Neural crest cell (in vitro differentiated cells): Measurements from ENCODE around the gene FIBCD1. TPM values are rescaled to one million over a fixed set of nuclear protein-coding genes. Genes with fewer than 3 reads are reported as not detected.

Experiments used
- DNase-seq: peaks from one replicate; pipeline ENCODE4 v3.0.0; 2021; ENCODE audit warnings: low read depth, mixed read lengths, low spot score
- H3K27ac Mint-ChIP-seq: one replicate; pipeline ENCODE4 v1.8.0; 2021; ENCODE audit warnings: mild to moderate bottlenecking, mixed read lengths; ENCODE audit not compliant: unreplicated experiment
- H3K27me3 Mint-ChIP-seq: 2 replicates; pipeline ENCODE4 v1.8.0; 2021; ENCODE audit warnings: low read depth, mild to moderate bottlenecking, mixed read lengths
- H3K36me3 Mint-ChIP-seq: 2 replicates; pipeline ENCODE4 v1.8.0; 2021; ENCODE audit warnings: low read depth, mild to moderate bottlenecking, mixed read lengths
- H3K4me1 Mint-ChIP-seq: 2 replicates; pipeline ENCODE4 v1.8.0; 2021; ENCODE audit warnings: mixed read lengths
- H3K4me3 Mint-ChIP-seq: one replicate; pipeline ENCODE4 v1.8.0; 2021; ENCODE audit warnings: mild to moderate bottlenecking, mixed read lengths
- H3K9me3 Mint-ChIP-seq: 2 replicates; pipeline ENCODE4 v1.8.0; 2021; ENCODE audit warnings: mixed read lengths
- CTCF ChIP-seq: fragments of 200-600 bp; sonication (generic); conservative IDR thresholded peaks from 2 replicates; pipeline ENCODE4 v1.5.0; 2021; ENCODE audit warnings: antibody characterized with exemption, mild to moderate bottlenecking
- total RNA-seq: library from RNA; stranded (reverse); gene quantifications from 2 replicates; pipeline ENCODE4 v1.2.1, GENCODE V29; 2021

Gene FIBCD1
- total RNA-seq, 1 donor from 2014 or later: 0.23 TPM

- no peak overlapping the region for H3K4me3 Mint-ChIP-seq
- peak overlapping the region; percentile 6 for H3K27ac Mint-ChIP-seq
- DNase-seq: no peak
- peaks cover 40% of the 10 kb centered on the region for H3K4me1 Mint-ChIP-seq
- no peaks in the 10 kb centered on the region for H3K36me3 Mint-ChIP-seq
- TF ChIP-seq CTCF: no peak
- no peaks in the 10 kb centered on the region for H3K9me3 Mint-ChIP-seq
- H3K27me3 Mint-ChIP-seq: no peaks in the 10 kb centered on the region
These were observed 46.6 kb upstream of the FIBCD1 start for GRCh38 chr9:130985606-130986162.

GRCh38 chr9:130985029-130985428, 46.0 kb upstream of the FIBCD1 start:
- H3K9me3 Mint-ChIP-seq: no peaks in the 10 kb centered on the region
- H3K27ac Mint-ChIP-seq: no peak overlapping the region
- no peak overlapping the region for H3K4me3 Mint-ChIP-seq
- H3K4me1 Mint-ChIP-seq: peaks cover 40% of the 10 kb centered on the region
- TF ChIP-seq CTCF: no peak
- no peak for DNase-seq
- no peaks in the 10 kb centered on the region for H3K36me3 Mint-ChIP-seq
- no peaks in the 10 kb centered on the region for H3K27me3 Mint-ChIP-seq

GRCh38 chr9:130984521-130984920, 45.5 kb upstream of the FIBCD1 start:
- Mint-ChIP-seq H3K36me3 (no peaks in the 10 kb centered on the region), H3K4me3 (peak overlapping the region; percentile 20), H3K9me3 (no peaks in the 10 kb centered on the region), H3K27ac (peak overlapping the region; percentile 32), H3K4me1 (peaks cover 40% of the 10 kb centered on the region), H3K27me3 (no peaks in the 10 kb centered on the region)
- TF ChIP-seq CTCF: no peak
- no peak for DNase-seq

GRCh38 chr9:130983970-130984369, 44.9 kb upstream of the FIBCD1 start:
- Mint-ChIP-seq H3K27ac (peak overlapping the region; percentile 32), H3K27me3 (no peaks in the 10 kb centered on the region), H3K9me3 (no peaks in the 10 kb centered on the region), H3K4me1 (peaks cover 40% of the 10 kb centered on the region), H3K36me3 (no peaks in the 10 kb centered on the region), H3K4me3 (peak overlapping the region; percentile 20)
- TF ChIP-seq CTCF: no peak
- no peak for DNase-seq

- no peak for TF ChIP-seq CTCF
- H3K36me3 Mint-ChIP-seq: no peaks in the 10 kb centered on the region
- DNase-seq: no peak
- no peaks in the 10 kb centered on the region for H3K9me3 Mint-ChIP-seq
- no peak overlapping the region for H3K4me3 Mint-ChIP-seq
- H3K4me1 Mint-ChIP-seq: peaks cover 40% of the 10 kb centered on the region
- H3K27ac Mint-ChIP-seq: no peak overlapping the region
- H3K27me3 Mint-ChIP-seq: no peaks in the 10 kb centered on the region
These were observed 44.3 kb upstream of the FIBCD1 start for GRCh38 chr9:130983359-130983670.
